Urothelium cell line (cell line): ENCODE data around the gene USP21.

Source experiments
- DNase-seq: peaks from one replicate; pipeline ENCODE4 v3.0.0; 2011; ENCODE audit warnings: low spot score, mixed read lengths
- FAIRE-seq: peaks from 2 replicates; lab custom pipeline; 2011; peaks lifted over from hg19 to GRCh38; lab: Jason Lieb, UNC

USP21 gene

DNA sequence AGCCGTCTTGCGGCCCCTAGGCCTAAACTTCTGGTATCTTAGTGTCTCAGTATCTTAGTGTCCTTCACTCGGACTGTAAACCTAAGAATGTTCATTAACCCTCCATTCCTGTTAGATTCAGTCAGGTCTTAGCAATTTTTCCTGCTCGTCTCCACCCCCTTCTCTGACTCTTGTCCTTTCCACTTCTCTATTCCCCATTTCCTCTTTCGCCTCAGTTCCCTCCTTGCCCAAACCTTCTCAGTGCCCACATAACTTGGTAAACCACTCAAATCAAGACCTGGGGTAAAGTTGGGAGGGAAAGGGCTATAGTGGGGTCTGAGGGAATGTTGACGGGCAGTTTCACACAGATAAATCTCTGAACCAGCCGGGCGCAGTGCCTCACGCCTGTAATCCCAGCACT is 55.1 kb downstream of the USP21 start:
- FAIRE-seq (no peak), DNase-seq (no peak)

DNA sequence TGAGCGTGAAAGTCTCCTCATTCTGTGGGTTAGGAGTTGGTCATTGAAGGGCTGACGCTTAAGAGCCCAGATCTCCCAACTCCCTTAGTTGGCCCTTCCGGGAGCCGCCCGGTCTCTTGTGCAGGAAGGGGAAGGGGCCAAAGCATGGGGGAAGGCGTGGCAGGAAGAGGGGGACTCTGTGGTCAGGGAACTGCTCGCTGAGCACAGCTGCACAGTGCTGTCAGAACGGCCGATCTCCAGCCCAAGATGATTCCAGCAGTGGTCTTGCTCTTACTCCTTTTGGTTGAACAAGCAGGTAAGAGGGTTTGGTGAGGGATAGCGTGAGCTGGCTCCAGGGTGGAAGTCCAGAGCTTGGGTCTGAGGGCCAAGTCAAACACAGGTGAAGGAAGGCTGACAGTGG is 55.8 kb downstream of the USP21 start, which contains the start of gene FCER1G:
TSS of gene FCER1G (plus strand) at position 220 of the 400 bp plus-strand sequence. CDS start at position 247, 27 bp downstream.
- no peak for DNase-seq
- no peak for FAIRE-seq
